Measurements from ENCODE around the gene BRD1.

- TF ChIP-seq POLR2AphosphoS5 (IDR thresholded peaks at IDR 0.05) (no peak), CTCF (IDR thresholded peaks at IDR 0.05) (no peak)
These were observed 103.4 kb downstream of the BRD1 start for GRCh38 chr22:49724030-49724892.
